ENCODE results near the gene NOVA2.
A peak's percentile ranks its signal among the peaks of the same experiment; 100 is the strongest.
"Not testable (repeated sequence)": the region's sequence is repeated elsewhere in the genome, so short reads cannot be mapped to it uniquely, and the experiment has no call there.

Gene NOVA2

DNA sequence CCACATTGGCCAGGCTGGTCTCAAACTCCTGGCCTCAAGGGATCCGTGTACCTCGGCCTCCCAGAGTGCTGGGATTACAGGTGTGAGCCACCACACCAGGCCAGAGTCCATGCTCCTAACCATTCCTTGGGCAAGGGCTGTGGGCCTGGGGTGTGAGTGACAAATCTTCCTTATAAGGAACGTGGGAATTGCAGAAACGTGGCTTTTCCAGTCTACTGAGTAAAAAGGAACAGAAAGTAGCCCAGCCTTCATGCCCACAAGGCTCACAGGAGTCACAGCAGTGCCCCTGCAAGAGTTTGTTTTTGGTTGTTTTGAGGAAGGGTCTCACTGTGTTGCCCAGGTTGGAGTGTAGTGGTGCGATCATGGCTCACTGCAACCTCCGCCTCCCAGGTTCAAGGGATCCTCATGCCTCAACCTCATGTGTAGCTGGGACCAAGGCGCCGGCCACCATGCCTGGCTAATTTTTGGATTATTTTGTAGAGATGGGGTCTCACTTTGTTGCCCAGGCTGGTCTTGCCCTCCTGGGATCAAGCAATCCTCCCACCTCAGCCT is 76.3 kb downstream of the NOVA2 start:
- no peak for DNase-seq (ENCODE audit: low read depth)
- H3K4me3 ChIP-seq (replicated peaks; ENCODE audit: low read depth, low read length) = no peak overlapping the region
- TF ChIP-seq, protein P1, sequence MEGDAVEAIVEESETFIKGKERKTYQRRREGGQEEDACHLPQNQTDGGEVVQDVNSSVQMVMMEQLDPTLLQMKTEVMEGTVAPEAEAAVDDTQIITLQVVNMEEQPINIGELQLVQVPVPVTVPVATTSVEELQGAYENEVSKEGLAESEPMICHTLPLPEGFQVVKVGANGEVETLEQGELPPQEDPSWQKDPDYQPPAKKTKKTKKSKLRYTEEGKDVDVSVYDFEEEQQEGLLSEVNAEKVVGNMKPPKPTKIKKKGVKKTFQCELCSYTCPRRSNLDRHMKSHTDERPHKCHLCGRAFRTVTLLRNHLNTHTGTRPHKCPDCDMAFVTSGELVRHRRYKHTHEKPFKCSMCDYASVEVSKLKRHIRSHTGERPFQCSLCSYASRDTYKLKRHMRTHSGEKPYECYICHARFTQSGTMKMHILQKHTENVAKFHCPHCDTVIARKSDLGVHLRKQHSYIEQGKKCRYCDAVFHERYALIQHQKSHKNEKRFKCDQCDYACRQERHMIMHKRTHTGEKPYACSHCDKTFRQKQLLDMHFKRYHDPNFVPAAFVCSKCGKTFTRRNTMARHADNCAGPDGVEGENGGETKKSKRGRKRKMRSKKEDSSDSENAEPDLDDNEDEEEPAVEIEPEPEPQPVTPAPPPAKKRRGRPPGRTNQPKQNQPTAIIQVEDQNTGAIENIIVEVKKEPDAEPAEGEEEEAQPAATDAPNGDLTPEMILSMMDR (IDR thresholded peaks at IDR 0.05; ENCODE audit: low read length, missing control alignments) = no peak

DNA sequence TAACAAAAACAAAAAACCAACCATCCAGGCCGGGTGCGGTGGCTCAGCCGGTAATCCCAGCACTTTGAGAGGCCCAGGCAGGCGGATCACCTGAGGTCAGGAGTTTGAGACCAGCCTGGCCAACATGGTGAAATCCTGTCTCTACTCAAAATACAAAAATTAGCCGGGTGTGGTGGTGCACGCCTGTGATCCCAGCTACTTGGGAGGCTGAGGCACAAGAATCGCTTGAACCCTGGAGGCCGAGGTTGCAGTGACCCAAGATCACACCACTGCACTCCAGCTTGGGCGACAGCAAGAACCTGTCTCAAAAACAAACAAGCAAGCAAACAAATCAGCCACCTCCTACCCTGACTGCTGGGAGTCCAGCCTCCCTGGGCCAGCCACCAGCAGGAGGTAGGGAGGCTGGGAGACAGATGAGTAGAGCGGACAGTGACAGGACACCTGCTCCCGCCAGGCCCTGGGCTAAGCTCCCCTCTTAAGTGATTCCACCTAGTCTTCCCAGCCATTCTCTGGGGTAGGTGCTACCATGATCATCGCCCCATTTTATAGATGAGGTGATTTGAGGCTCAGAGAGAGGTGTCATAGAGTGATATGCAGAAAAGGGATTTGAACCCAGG is 77.6 kb downstream of the NOVA2 start:
- H3K4me3 ChIP-seq (replicated peaks; ENCODE audit: low read depth, low read length); DNase-seq (ENCODE audit: low read depth): not testable (repeated sequence)

DNA sequence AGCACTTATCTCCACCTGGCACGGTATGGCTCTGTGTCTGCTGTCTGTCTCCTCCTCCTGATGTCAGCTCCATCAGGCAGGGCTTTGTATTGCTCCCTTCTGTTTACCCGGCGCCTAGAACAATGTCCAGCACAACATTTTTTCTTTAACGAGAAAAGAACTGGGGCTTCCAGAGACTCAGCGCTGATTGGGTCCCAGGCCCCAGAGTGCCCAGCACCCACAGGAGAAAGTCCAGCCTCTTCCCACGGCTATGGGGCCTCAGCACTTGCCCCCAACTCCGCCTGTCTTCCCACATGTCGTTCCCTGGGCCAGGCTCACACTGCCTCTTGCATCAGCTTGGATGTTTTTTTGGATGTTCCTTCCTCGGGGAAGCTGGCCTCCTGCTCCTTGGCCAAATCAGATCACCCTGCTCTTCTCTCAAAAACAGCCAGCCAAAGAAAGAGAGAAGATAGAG is 78.1 kb downstream of the NOVA2 start:
- no peak for DNase-seq (ENCODE audit: low read depth)
- TF ChIP-seq, protein P1 (IDR thresholded peaks at IDR 0.05; ENCODE audit: low read length, missing control alignments) = no peak

DNA sequence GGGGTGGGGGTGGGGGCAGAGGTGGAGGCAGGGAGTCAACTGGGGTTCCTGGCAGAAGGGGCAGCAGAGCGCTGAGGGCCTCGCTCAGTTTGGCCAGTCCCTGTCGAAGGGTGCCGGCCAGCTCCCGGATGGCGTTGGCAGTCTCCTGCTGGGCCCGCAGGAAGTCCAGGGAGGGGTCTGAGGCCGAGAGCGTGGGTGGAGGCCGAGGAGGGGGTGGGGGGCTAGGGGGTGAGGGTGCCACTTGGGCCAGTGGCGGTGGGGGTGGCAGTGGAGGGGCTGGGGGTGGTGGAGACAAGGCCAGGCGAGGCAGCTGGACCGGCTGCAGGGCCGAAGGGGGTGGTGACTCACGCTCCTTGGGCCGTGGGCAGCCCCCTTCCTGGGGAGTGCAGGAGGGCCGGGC is 82.8 kb downstream of the NOVA2 start:
- no peak for DNase-seq (ENCODE audit: low read depth)
- TF ChIP-seq, protein P1 (IDR thresholded peaks at IDR 0.05; ENCODE audit: low read length, missing control alignments) = no peak
- H3K4me3 ChIP-seq (replicated peaks; ENCODE audit: low read depth, low read length) = no peak overlapping the region

More for the DNA sequence above, 78.1 kb downstream of the NOVA2 start:
- no peak overlapping the region for H3K4me3 ChIP-seq (replicated peaks; ENCODE audit: low read depth, low read length)

DNA sequence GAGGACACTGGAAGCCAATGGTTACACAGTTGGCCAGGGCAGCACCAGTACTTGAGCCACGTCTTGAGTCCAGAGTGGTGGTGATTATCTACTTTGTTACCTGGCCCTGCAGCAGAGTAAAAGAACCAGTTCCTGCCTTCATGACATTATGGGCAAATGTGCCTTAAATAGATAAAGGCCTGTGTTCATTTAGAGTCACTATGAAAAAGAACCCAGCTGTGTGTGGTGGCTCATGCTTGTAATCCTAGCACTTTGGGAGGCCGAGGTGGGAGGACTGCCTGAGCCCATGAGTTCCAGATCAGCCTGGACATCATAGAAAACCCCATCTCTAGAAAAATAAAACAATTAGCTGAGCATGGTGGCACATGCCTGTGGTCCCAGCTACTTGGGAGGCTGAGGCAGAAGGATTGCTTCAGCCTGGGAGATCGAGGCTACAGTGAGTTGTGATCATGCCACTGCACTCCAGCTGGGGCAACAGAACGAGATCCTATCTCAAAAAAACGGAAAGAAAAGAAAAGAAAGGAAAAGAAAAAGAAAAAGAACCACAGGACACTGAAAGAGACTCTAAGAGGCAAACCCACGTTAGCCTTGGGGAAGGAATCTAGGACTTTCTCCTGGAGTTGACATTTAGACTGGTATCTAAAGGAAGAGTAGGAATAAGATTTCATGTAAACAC is 84.3 kb downstream of the NOVA2 start:
- TF ChIP-seq, protein P1 (IDR thresholded peaks at IDR 0.05; ENCODE audit: low read length, missing control alignments) = no peak
- H3K4me3 ChIP-seq (replicated peaks; ENCODE audit: low read depth, low read length) = no peak overlapping the region
- DNase-seq (ENCODE audit: low read depth) = no peak

DNA sequence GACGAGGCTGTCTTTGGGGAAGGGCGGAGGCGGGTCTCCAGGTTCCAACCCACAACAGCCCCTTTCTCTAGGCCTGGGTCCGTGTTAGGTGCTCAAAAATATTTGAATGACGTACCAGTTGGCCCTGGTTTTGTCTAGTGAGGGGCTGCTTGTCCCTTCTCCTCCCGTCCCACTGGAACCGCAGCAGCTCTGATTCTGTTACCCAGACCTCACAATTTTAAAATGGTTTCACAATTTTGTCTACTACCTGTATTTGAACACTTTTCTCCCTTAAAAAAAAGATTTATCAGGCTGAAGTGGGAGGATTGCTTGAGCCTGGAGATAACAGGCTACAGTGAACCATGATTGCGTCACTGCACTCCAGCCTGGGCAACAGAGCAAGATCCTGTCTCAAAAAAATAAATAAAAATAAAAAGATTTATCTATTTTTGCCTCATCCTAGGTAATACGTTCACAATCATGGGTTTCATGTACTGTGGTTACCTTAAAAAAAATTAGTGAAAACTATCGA is 86.4 kb downstream of the NOVA2 start:
- TF ChIP-seq, protein P1 (IDR thresholded peaks at IDR 0.05; ENCODE audit: low read length, missing control alignments) = no peak
- DNase-seq (ENCODE audit: low read depth) = peak; percentile 27
- peak overlapping the region; percentile 70 for H3K4me3 ChIP-seq (replicated peaks; ENCODE audit: low read depth, low read length)

DNA sequence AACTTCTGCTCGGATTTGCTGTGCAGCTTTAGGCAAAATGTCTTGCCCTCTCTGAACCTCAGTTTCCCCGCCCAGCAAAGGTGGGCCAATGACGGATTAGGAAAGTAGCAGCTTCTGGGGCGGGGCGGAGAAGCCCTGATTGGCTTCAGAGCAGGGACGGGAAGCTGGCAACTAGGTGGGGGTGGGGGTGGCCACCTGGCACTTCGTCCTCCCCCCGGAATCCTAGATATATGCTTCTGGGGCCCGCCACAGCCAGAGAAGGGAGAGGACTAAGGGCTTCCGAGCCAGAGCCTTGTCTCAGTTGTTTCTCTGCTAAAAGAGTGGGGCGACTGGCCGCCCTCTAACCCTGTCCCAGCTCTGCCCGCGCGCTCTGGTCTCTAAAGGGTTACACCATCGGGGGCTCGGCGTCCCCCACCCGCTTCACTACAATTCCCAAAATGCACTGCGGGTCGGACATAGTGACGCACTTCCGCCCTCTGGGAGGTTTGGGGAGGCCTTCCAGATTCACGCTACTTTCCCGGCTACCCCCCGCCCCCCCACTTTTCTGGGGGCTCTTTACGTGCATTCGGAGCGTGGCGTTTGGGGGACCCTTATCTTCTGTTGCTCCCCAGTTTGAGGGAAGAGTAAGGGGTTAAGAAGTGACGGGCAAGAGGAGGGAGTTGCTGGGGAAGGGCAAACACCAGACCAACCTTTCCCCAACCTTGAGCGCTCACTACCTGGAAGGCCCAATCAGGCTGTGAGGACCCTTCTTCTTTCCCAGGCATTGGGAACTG is 87.1 kb downstream of the NOVA2 start:
- H3K4me3 ChIP-seq (replicated peaks; ENCODE audit: low read depth, low read length) = peak overlapping the region; percentile 70
- DNase-seq (ENCODE audit: low read depth) = peak; percentile 95
- TF ChIP-seq, protein P1 (IDR thresholded peaks at IDR 0.05; ENCODE audit: low read length, missing control alignments) = no peak

Data from fibroblast of pulmonary artery (primary cell).